ENCODE results near the gene MED13L.

- TF ChIP-seq POLR2A (IDR thresholded peaks at IDR 0.05), result no peak
- TF ChIP-seq, protein P1, sequence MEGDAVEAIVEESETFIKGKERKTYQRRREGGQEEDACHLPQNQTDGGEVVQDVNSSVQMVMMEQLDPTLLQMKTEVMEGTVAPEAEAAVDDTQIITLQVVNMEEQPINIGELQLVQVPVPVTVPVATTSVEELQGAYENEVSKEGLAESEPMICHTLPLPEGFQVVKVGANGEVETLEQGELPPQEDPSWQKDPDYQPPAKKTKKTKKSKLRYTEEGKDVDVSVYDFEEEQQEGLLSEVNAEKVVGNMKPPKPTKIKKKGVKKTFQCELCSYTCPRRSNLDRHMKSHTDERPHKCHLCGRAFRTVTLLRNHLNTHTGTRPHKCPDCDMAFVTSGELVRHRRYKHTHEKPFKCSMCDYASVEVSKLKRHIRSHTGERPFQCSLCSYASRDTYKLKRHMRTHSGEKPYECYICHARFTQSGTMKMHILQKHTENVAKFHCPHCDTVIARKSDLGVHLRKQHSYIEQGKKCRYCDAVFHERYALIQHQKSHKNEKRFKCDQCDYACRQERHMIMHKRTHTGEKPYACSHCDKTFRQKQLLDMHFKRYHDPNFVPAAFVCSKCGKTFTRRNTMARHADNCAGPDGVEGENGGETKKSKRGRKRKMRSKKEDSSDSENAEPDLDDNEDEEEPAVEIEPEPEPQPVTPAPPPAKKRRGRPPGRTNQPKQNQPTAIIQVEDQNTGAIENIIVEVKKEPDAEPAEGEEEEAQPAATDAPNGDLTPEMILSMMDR (IDR thresholded peaks at IDR 0.05), result no peak
These were observed 264.7 kb downstream of the MED13L start for GRCh38 chr12:116012757-116013156.
